ENCODE measurements around the gene RASD1. TPM values are rescaled to one million over a fixed set of nuclear protein-coding genes. Genes with fewer than 3 reads are reported as not detected.
A peak's percentile ranks its signal among the peaks of the same experiment; 100 is the strongest.

RASD1 gene
- total and polyA plus RNA-seq, 2 of the 4 experiments (the other 2 are of a cell fraction), result 0.54 to 1.8 TPM

GRCh38 chr17:17541640-17542001, 45.4 kb upstream of the RASD1 start:
- peak overlapping the region; percentile 8 for H2AFZ ChIP-seq (replicated peaks; ENCODE audit: low read length, poor library complexity)
- H4K8ac ChIP-seq (ENCODE audit: low read depth in 2 of 2, low read length in 2 of 2), result no peak overlapping the region
- H3K14ac ChIP-seq (replicated peaks; ENCODE audit: low read depth, low read length), result no peak overlapping the region
- no peak overlapping the region for H3K18ac ChIP-seq (ENCODE audit: low read depth, low read length)
- DNase-seq, result no peak
- no peak overlapping the region for H2BK120ac ChIP-seq (ENCODE audit: low read depth, low read length)
- no peak overlapping the region for H2AK9ac ChIP-seq (replicated peaks; ENCODE audit: low read depth, low read length, poor library complexity)
- H2BK20ac ChIP-seq (ENCODE audit: low read depth, low read length), result no peak overlapping the region
- in situ Hi-C loops (cut with MboI; ENCODE audit: low sequenced_read_pairs), result no loop called here
- H2BK15ac ChIP-seq (ENCODE audit: low read depth, low read length), result no peak overlapping the region
- no peaks in the 10 kb centered on the region for H3K36me3 ChIP-seq (ENCODE audit: control insufficient read depth, insufficient read depth, low read length)
- no TSS peak for BruUV-seq (replicated peaks)
- no peaks in the 10 kb centered on the region for H3K9me3 ChIP-seq (ENCODE audit: control insufficient read depth, insufficient read depth, low read length)
- H4K5ac ChIP-seq (ENCODE audit: low read depth, low read length), result no peak overlapping the region
- 32% methylated on average over 3 of the region's 5 CpGs; no CpG with 5 or more reads in 1 of the 2 experiments for WGBS, 2 experiments (ENCODE audit: extremely low coverage in 2 of 2, insufficient read length in 1 of 2)
- no peak overlapping the region for H3K23ac ChIP-seq (ENCODE audit: low read depth, low read length)
- ChIA-PET CTCF (no interaction called here), POLR2A (ENCODE audit: unreplicated experiment) (no interaction called here)
- no peak overlapping the region for H3K9ac ChIP-seq (ENCODE audit: low read depth, low read length)
- H3K4me1 ChIP-seq (ENCODE audit: control insufficient read depth, insufficient read depth, low read length), result peaks cover 10% of the 10 kb centered on the region
- H2BK5ac ChIP-seq (ENCODE audit: low read depth, low read length, poor library complexity, severe bottlenecking), result no peak overlapping the region
- intact Hi-C loops (cut with micrococcal nuclease), result no loop called here
- peaks cover 9% of the 10 kb centered on the region for H4K20me1 ChIP-seq (ENCODE audit: insufficient read depth, low read length)
- peaks cover 16% of the 10 kb centered on the region for H3K9me1 ChIP-seq (ENCODE audit: insufficient read depth, low read length)
- H4K91ac ChIP-seq (ENCODE audit: insufficient read depth, low read depth, low read length), result no peak overlapping the region
- no peak overlapping the region for H3K4ac ChIP-seq (ENCODE audit: low read depth, low read length)
- no peak overlapping the region for H3K4me2 ChIP-seq (ENCODE audit: low read depth, low read length)
- no peak overlapping the region for H2AK5ac ChIP-seq (ENCODE audit: low read depth, low read length)
- H3K4me3 ChIP-seq (ENCODE audit: insufficient read depth, low read depth, low read length), result no peak overlapping the region
- H3K27ac ChIP-seq (ENCODE audit: insufficient read depth, low read length), result no peak overlapping the region
- dilution Hi-C loops (cut with HindIII; ENCODE audit: low sequenced_read_pairs, unreplicated experiment), result no loop called here
- no peak for TF ChIP-seq USF2 (IDR thresholded peaks at IDR 0.05; ENCODE audit: low read depth, low read length)
- no peak for TF ChIP-seq ELK1 (IDR thresholded peaks at IDR 0.05; ENCODE audit: borderline replicate concordance, low read depth, low read length)
- TF ChIP-seq POLR2A (IDR thresholded peaks at IDR 0.05; ENCODE audit: low read depth, low read length), result no peak
- TF ChIP-seq CTCF (conservative IDR thresholded peaks at IDR 0.05; ENCODE audit: low read depth, low read length), result no peak
- no peak for TF ChIP-seq BHLHE40 (IDR thresholded peaks at IDR 0.05; ENCODE audit: low read depth, low read length)
- no peak for TF ChIP-seq SMC3 (IDR thresholded peaks at IDR 0.05; ENCODE audit: low read depth, low read length)
- no peak for TF ChIP-seq RAD21 (IDR thresholded peaks at IDR 0.05; ENCODE audit: low read length)
- no peak for TF ChIP-seq FOS (IDR thresholded peaks at IDR 0.05; ENCODE audit: low read depth, low read length)
- TF ChIP-seq RCOR1 (IDR thresholded peaks at IDR 0.05; ENCODE audit: insufficient replicate concordance, low read length), result no peak
- no peak for TF ChIP-seq CEBPB (IDR thresholded peaks at IDR 0.05; ENCODE audit: low read depth, low read length)
- no peak for TF ChIP-seq MAZ (IDR thresholded peaks at IDR 0.05; ENCODE audit: borderline replicate concordance, low read depth, low read length)
- no peak for TF ChIP-seq MXI1 (IDR thresholded peaks at IDR 0.05; ENCODE audit: borderline replicate concordance, low read depth, low read length)
- no peak for TF ChIP-seq MAFK (IDR thresholded peaks at IDR 0.05; ENCODE audit: low read depth, low read length)
- TF ChIP-seq RFX5 (IDR thresholded peaks at IDR 0.05; ENCODE audit: low read depth, low read length), result no peak
- TF ChIP-seq NFE2L2 (IDR thresholded peaks at IDR 0.05; ENCODE audit: low read depth, low read length), result no peak
- H3K56ac ChIP-seq (ENCODE audit: extremely low read depth, insufficient read depth, low read length), result no peak overlapping the region
- no peak for ATAC-seq (ENCODE audit: low read depth)
- H3K79me1 ChIP-seq (ENCODE audit: low read depth in 1 of 2, low read length in 2 of 2), result no peaks in the 10 kb centered on the region
- H3K27me3 ChIP-seq (ENCODE audit: control insufficient read depth, insufficient read depth, low read length), result no peaks in the 10 kb centered on the region
